Stimulated activated CD8-positive, alpha-beta memory T cell treated with anti-CD3 and anti-CD28 coated beads, Interleukin-4, amount 100 ng/mL, for 24 hours (primary cell): ENCODE measurements around the gene SCYGR4.
"Not testable (repeated sequence)": the region's sequence is repeated elsewhere in the genome, so short reads cannot be mapped to it uniquely, and the experiment has no call there.

ENCODE experiments used
- DNase-seq: peaks from one replicate; pipeline ENCODE4 v3.0.0-alpha.2; 2020; ENCODE audit warnings: low read depth

The SCYGR4 gene

GRCh38 chr2:227617316-227618230 is at the start of gene SCYGR4:
Gene SCYGR4, plus strand, starts transcription at chr2:227617498. Its CDS starts 0 bp downstream, at chr2:227617498.
- no peak for DNase-seq

GRCh38 chr2:227568852-227569169 is 48.5 kb upstream of the SCYGR4 start:
- no peak for DNase-seq

GRCh38 chr2:227570615-227571014 is 46.7 kb upstream of the SCYGR4 start:
- no peak for DNase-seq

- DNase-seq, result no peak
Observed at GRCh38 chr2:227576110-227576509, 41.2 kb upstream of the SCYGR4 start.

GRCh38 chr2:227576812-227577211 is 40.5 kb upstream of the SCYGR4 start:
- DNase-seq, result no peak

GRCh38 chr2:227577555-227577954 is 39.7 kb upstream of the SCYGR4 start:
- DNase-seq, result no peak

GRCh38 chr2:227578642-227579041 is 38.7 kb upstream of the SCYGR4 start:
- DNase-seq, result no peak

- no peak for DNase-seq
Observed at GRCh38 chr2:227579791-227580190, 37.5 kb upstream of the SCYGR4 start.

GRCh38 chr2:227582369-227582768 is 34.9 kb upstream of the SCYGR4 start:
- DNase-seq, result no peak

GRCh38 chr2:227592694-227593387 is 24.5 kb upstream of the SCYGR4 start:
- no peak for DNase-seq

GRCh38 chr2:227595797-227596196 is 21.5 kb upstream of the SCYGR4 start:
- no peak for DNase-seq

- DNase-seq, result no peak
Observed at GRCh38 chr2:227597036-227597435, 20.3 kb upstream of the SCYGR4 start.

- DNase-seq, result no peak
Observed at GRCh38 chr2:227597998-227598397, 19.3 kb upstream of the SCYGR4 start.

GRCh38 chr2:227598835-227599503 is 18.3 kb upstream of the SCYGR4 start, which contains the start of gene SCYGR2:
Gene SCYGR2, plus strand, starts transcription at chr2:227598893. Its CDS starts 0 bp downstream, at chr2:227598893.
- DNase-seq, result not testable (repeated sequence)

- DNase-seq, result no peak
Observed at GRCh38 chr2:227602358-227602757, 14.9 kb upstream of the SCYGR4 start.

GRCh38 chr2:227606476-227606875 is 10.8 kb upstream of the SCYGR4 start:
- DNase-seq, result no peak

- no peak for DNase-seq
Observed at GRCh38 chr2:227607941-227608340, 9.4 kb upstream of the SCYGR4 start.

GRCh38 chr2:227608561-227609338 is 8.5 kb upstream of the SCYGR4 start:
- DNase-seq, result no peak

- DNase-seq, result no peak
Observed at GRCh38 chr2:227610123-227610522, 7.2 kb upstream of the SCYGR4 start.

- no peak for DNase-seq
Observed at GRCh38 chr2:227612546-227613271, 4.6 kb upstream of the SCYGR4 start.

- no peak for DNase-seq
Observed at GRCh38 chr2:227613272-227613660, 4.0 kb upstream of the SCYGR4 start.
